NCI-H146 treated with DMSO at 0.1 percent for 48 hours (cell line): ENCODE data around the gene TMEM167B.

Source experiments
- DNase-seq: peaks from one replicate; lab custom pipeline; 2025; ENCODE audit not compliant: unreplicated experiment; lab: John Stamatoyannopoulos, UW

TMEM167B gene

GRCh38 chr1:109080441-109081082 is 10.0 kb upstream of the TMEM167B start:
- DNase-seq, result no peak

DNA sequence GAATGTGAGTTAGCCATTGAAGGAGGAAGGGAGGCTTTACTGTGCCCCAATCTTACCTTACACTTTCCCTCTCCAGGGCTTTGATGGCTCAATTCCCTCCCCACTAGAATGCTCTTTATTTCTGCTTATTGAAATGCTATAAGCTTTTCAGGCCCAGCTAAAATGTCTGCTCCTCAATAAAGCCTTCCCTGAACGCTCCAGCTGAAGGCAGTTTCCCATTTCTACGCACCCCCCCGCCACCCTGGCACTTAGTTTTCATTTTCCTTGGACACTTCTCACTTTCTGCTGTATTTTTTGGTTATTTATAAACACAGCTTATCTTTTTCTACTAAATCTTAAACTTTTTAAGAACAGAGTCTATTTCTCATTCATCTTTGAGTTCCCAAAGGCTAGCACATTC is 7.1 kb upstream of the TMEM167B start:
- no peak for DNase-seq

- DNase-seq, result no peak
Measured at GRCh38 chr1:109083923-109084322, 6.6 kb upstream of the TMEM167B start.

DNA sequence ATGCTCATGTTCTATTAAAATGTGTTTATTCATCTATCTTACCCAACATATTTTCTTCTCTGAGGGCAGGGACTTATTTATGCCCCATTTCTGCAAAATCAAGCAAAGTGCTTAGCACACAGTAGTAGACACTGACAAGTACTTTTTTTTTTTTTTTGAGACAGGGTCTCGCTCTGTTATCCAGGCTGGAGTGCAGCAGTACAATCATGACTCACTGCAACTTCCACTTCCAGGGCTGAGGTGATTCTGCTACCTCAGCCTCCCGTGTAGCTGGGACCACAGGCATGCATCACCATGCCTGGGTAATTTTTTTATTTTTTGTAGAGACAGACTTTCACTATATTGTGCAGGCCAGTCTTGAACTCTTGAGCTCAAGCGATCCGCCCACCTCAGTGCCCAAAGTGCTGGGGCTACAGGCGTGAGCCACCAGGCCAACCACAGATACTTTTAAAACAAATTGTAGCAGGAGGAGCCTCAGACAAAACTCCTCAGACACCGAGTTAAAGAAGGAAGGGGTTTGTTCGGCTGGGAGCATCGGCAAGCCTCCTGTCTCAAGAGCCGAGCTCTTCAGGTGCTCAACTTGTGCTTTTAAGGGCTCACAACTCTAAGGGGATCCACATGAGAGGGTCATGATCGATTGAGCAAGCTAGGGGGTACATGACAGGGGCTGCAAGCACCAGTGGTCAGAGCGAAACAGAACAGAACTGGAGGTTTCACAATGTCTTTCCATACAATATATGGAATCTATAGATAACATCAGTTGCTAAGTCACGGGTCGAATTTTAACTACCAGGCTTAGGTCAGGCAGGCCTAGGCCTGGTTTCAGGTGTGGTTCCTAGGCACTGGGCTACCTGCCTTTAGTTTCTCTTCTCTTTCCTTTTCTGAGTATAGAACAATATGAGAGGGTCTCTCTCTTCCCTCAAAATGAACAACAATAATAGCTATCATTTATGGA is 5.7 kb upstream of the TMEM167B start:
- no peak for DNase-seq

DNA sequence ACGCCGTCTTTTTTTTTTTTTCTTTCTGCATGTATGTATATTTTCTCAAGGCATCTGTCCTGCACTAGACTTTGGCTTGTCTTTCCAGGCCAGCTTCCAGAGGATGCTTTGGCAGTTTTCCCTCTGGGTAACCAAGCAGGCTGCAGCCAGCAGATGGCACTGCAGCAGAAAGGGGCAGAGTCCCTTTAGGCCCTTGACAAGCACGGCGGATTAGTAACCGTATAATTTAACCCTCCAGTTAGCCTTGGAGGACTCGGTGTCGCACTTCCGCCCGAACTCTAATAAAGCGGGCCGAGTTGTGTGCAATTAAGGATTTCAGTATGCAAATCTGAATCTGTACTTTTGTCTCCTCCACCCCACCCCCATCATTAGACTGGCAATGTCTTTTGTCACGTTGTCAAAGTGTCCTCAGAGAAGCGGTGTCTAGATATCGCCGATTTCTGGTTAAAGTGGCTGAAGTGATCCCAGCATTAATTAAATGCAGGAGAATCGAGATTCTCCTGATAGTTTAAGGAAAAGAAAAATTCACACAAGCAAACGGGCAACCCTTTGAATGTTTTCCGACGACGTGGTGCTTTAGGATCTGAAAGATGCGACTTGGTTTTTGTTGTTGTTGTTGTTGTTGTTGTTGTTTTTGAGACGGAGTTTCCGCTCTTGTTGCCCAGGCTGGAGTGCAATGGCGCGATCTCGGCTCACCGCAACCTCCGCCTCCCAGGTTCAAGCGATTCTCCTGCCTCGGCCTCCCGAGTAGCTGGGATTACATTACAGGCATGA is 1.1 kb upstream of the TMEM167B start:
- DNase-seq, result no peak

- peak; percentile 47 for DNase-seq
Measured at GRCh38 chr1:109091078-109091838, 694 bp downstream of the TMEM167B start.

DNA sequence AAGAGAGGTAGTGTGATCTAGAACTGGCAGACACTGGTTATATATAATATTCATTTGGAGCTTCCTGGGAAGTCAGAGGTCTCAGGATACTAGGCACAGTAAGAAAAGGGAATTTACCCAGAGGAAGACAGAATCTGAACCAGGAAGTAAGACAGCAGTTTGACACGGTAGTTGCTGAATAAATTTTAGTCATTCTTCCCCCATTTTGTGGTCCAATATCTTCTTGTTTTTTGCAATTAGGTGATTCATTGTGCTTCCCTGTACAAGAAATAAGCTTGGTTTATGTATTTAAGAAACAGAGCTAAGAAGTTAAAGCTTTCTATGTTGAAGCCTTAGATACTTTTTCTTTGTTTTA is 1.3 kb downstream of the TMEM167B start:
- no peak for DNase-seq

- no peak for DNase-seq
Measured at GRCh38 chr1:109094377-109094803, 3.8 kb downstream of the TMEM167B start.

DNA sequence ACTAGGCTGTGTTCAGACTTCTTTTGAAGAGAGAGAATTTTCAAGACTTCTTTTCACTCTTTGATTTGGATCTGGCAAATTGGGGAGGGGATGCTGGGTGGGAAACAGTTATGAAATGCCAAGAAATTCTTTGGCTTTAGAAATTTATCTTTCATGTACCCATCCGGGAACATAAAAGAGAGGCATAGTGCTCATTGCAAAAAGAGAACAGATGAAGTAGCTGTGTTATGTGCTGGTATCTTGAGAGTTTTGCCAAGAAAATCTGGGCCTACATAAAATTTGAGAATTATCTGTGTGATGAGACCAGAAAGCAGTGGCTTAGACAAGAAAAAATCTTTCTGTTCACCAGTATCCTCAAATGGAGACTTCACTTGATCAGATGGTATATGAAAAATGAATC is 4.3 kb downstream of the TMEM167B start:
- DNase-seq, result no peak

DNA sequence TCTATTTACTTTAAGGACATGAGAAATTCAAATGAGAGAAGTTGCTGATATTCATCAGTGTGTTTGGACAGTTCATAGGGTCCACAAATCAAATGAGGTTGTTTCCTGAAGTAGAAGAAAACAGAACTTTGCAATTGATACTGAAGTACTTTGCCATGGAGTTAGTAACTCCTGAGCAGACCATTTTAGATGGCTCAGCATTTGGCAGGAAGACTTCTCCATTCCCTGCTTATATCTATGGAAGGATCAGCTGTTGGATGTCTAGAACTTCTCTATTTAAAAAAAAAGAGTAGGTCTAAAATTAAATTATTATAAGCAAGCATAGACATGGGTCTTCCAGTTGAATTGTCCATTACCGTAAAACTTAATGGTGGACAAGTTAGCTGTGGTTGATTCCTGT is 5.1 kb downstream of the TMEM167B start:
- DNase-seq, result no peak

GRCh38 chr1:109096120-109096519 is 5.6 kb downstream of the TMEM167B start:
- DNase-seq, result no peak

DNA sequence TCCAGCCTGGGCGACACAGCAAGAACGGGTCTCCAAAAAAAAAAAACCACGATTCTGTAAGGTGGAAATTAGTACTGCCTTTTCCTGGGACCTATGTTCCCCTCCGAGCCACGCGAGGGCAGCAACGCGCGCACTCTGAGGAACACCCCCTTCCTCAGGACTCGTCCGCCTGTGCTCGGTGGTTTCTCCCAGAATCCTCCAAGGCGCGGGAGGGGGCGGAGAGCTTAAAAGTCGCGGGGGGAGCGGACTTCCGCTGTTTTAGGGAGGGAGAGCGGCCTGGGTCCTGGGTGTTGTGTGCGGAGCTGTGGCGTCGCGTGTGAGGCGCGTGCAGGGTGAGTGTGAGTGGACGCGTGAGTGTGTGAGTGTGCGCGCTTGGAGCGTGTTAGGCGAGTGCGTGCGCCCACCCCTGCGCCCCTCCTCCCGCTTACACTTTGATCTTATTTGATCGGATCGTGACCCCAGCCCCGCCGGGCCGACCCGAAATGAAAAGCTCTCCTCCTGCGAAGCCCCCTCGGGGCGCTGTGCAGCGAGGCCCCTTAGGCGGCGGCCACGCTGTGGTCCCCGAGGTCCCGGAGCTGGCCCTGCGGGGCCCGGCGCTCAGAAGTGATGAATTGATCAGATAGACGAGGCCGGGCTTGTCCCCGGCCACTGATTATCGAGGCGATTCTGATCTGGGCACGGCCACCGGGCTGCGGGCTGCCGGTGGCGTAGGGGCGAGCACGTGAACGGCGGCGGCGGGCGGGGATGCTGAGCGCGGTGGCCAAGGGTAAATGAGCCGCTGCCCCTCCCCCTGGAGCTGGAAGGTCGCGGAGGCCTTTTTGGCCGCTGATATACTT is 9.6 kb downstream of the TMEM167B start:
- peak; percentile 90 for DNase-seq

- no peak for DNase-seq
Measured at GRCh38 chr1:109104364-109105151, 14.0 kb downstream of the TMEM167B start.

DNA sequence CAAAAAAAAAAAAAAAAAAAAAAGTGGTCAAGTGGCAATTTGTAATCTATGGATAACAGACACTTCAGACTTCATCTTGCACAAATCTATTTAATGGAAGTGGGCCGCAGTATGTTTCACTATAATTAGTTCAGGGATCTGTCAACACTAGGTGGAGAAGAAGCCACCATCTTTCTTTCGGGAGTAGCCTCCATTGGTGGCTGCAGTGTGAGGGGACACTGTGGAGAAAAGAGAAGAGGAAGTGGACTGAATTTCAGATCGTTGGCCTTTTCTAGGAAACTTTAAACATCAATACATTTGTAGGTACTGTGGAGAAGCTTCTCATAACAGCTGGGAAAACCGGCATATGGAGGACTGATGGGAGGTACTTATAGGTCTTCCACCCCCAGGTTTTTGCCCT is 15.3 kb downstream of the TMEM167B start:
- DNase-seq, result no peak

GRCh38 chr1:109107785-109108184 is 17.2 kb downstream of the TMEM167B start:
- DNase-seq, result no peak

DNA sequence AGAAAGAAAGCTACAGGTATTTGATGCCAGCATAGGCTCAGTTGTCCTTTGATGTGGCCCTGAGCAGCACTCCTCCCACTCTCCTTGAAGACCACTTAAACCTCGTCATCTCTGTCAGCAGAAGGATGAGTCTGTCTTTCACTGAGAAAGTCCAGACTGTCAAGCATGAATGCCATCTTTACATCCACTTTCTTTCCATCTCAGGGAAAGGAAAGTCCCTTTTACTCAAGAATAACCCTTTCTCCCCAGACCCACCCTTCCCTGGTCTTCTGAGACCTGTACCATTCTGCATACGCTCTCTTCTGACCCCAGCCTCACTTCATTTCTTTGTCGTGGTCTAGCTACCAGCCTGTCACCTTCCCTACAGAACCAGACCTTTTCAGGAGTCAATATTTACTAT is 19.3 kb downstream of the TMEM167B start:
- no peak for DNase-seq

- DNase-seq, result no peak
Measured at GRCh38 chr1:109111386-109112055, 21.0 kb downstream of the TMEM167B start.

DNA sequence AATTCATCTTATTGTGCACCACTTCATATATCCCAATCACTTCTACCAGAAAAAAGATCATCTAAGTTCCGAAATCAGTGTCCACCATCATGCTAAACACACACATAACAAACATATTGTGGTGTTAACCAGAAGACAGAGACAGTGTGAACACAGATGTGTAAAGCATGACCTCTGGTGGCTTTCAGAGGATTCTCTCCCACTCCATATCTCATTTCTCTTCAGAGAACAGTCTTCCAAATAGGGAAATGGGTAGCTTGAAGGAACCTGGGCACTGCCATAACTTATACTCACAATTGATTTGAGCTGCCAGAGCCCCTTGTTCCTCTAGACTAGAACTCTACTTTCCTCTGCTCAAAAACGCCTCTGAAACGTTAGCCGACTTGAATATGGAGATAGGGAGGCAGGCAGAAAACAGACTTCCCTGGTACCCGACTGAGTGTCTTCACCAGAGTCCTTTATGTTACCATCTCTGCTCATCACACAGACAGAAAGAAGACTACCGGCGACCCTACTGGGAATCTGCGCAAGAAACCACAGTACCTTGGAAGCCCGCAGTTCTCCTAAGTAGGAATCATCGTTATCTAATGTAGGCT is 21.6 kb downstream of the TMEM167B start:
- DNase-seq, result peak; percentile 12
